Measurements from ENCODE around the gene PIPOX. TPM values are rescaled to one million over a fixed set of nuclear protein-coding genes. Genes with fewer than 3 reads are reported as not detected.
"Not testable (repeated sequence)": the region's sequence is repeated elsewhere in the genome, so short reads cannot be mapped to it uniquely, and the experiment has no call there.

PIPOX gene
- total and polyA plus RNA-seq, 2 donors (not counting 1 experiment from before 2014, with no cell fraction given), result 0.20 to 0.83 TPM

- no peaks in the 10 kb centered on the region for H4K20me1 ChIP-seq (ENCODE audit: control insufficient read depth, extremely low read depth, insufficient read depth, low read length)
- H3K4me1 ChIP-seq (ENCODE audit: control insufficient read depth, extremely low read depth, insufficient read depth, low read length), result no peaks in the 10 kb centered on the region
- no peak overlapping the region for H3K9ac ChIP-seq (ENCODE audit: insufficient read depth, low read length)
- TF ChIP-seq CTCF (conservative IDR thresholded peaks at IDR 0.05 in 1 of 2, IDR thresholded peaks at IDR 0.05 in 1 of 2; ENCODE audit: low read depth in 1 of 2, low read length in 2 of 2) (no peak), EZH2 (IDR thresholded peaks at IDR 0.05; ENCODE audit: low read length, missing control alignments) (no peak)
- no peak overlapping the region for H3K27ac ChIP-seq (ENCODE audit: insufficient read depth, low read length)
- H3K27me3 ChIP-seq (ENCODE audit: control insufficient read depth, insufficient read depth, low read length), result no peaks in the 10 kb centered on the region
- no peak overlapping the region for H3K4me2 ChIP-seq (ENCODE audit: extremely low read depth, insufficient read depth, low read length)
- peaks cover 18% of the 10 kb centered on the region for H3K36me3 ChIP-seq (ENCODE audit: control insufficient read depth, insufficient read depth, low read length)
- H2AFZ ChIP-seq (ENCODE audit: low read length), result no peak overlapping the region
- H3K79me2 ChIP-seq (ENCODE audit: control insufficient read depth, insufficient read depth, low read length), result no peaks in the 10 kb centered on the region
- H3K4me3 ChIP-seq (replicated peaks in 1 of 4; ENCODE audit: control extremely low read depth in 1 of 4, insufficient read depth in 1 of 4, low read depth in 3 of 4, low read length in 4 of 4), result no peak overlapping the region
- H3K9me3 ChIP-seq (ENCODE audit: control insufficient read depth, insufficient read depth, low read depth, low read length), result no peaks in the 10 kb centered on the region
- no peak for DNase-seq (ENCODE audit: low read depth in 2 of 2)
These were observed 42.3 kb downstream of the PIPOX start for GRCh38 chr17:29085223-29085622.

GRCh38 chr17:29086628-29087332 lies 43.8 kb downstream of the PIPOX start:
- Histone ChIP-seq H4K20me1 (ENCODE audit: control insufficient read depth, extremely low read depth, insufficient read depth, low read length) (no peaks in the 10 kb centered on the region), H2AFZ (ENCODE audit: low read length) (no peak overlapping the region), H3K4me2 (ENCODE audit: extremely low read depth, insufficient read depth, low read length) (no peak overlapping the region), H3K27me3 (ENCODE audit: control insufficient read depth, insufficient read depth, low read length) (no peaks in the 10 kb centered on the region), H3K79me2 (ENCODE audit: control insufficient read depth, insufficient read depth, low read length) (no peaks in the 10 kb centered on the region), H3K4me1 (ENCODE audit: control insufficient read depth, extremely low read depth, insufficient read depth, low read length) (no peaks in the 10 kb centered on the region), H3K9me3 (ENCODE audit: control insufficient read depth, insufficient read depth, low read depth, low read length) (no peaks in the 10 kb centered on the region), H3K9ac (ENCODE audit: insufficient read depth, low read length) (no peak overlapping the region), H3K4me3 (replicated peaks in 1 of 4; ENCODE audit: control extremely low read depth in 1 of 4, insufficient read depth in 1 of 4, low read depth in 3 of 4, low read length in 4 of 4) (no peak overlapping the region), H3K27ac (ENCODE audit: insufficient read depth, low read length) (no peak overlapping the region), H3K36me3 (ENCODE audit: control insufficient read depth, insufficient read depth, low read length) (peaks cover 21% of the 10 kb centered on the region)
- TF ChIP-seq EZH2 (IDR thresholded peaks at IDR 0.05; ENCODE audit: low read length, missing control alignments) (no peak), CTCF (conservative IDR thresholded peaks at IDR 0.05 in 1 of 2, IDR thresholded peaks at IDR 0.05 in 1 of 2; ENCODE audit: low read depth in 1 of 2, low read length in 2 of 2) (no peak)
- DNase-seq (ENCODE audit: low read depth in 2 of 2), result peak in 1 of 2 donors; percentile 22

GRCh38 chr17:29088782-29089181 lies 45.8 kb downstream of the PIPOX start:
- H3K9ac ChIP-seq (ENCODE audit: insufficient read depth, low read length); H2AFZ ChIP-seq (ENCODE audit: low read length); H3K27me3 ChIP-seq (ENCODE audit: control insufficient read depth, insufficient read depth, low read length); H3K4me1 ChIP-seq (ENCODE audit: control insufficient read depth, extremely low read depth, insufficient read depth, low read length); DNase-seq (ENCODE audit: low read depth in 2 of 2); H3K4me3 ChIP-seq (replicated peaks in 1 of 4; ENCODE audit: control extremely low read depth in 1 of 4, insufficient read depth in 1 of 4, low read depth in 3 of 4, low read length in 4 of 4); H3K79me2 ChIP-seq (ENCODE audit: control insufficient read depth, insufficient read depth, low read length); H3K4me2 ChIP-seq (ENCODE audit: extremely low read depth, insufficient read depth, low read length); H4K20me1 ChIP-seq (ENCODE audit: control insufficient read depth, extremely low read depth, insufficient read depth, low read length); H3K9me3 ChIP-seq (ENCODE audit: control insufficient read depth, insufficient read depth, low read depth, low read length); H3K27ac ChIP-seq (ENCODE audit: insufficient read depth, low read length): not testable (repeated sequence)
- peaks cover 28% of the 10 kb centered on the region for H3K36me3 ChIP-seq (ENCODE audit: control insufficient read depth, insufficient read depth, low read length)

Data from fibroblast of lung (primary cell).